ENCODE measurements around the gene ZNF41. TPM values are rescaled to one million over a fixed set of nuclear protein-coding genes. Genes with fewer than 3 reads are reported as not detected.

ZNF41 gene
- polyA plus RNA-seq, 1 of the 3 experiments (the other 2 are of a cell fraction): 2.7 TPM

- TF ChIP-seq, protein P1, sequence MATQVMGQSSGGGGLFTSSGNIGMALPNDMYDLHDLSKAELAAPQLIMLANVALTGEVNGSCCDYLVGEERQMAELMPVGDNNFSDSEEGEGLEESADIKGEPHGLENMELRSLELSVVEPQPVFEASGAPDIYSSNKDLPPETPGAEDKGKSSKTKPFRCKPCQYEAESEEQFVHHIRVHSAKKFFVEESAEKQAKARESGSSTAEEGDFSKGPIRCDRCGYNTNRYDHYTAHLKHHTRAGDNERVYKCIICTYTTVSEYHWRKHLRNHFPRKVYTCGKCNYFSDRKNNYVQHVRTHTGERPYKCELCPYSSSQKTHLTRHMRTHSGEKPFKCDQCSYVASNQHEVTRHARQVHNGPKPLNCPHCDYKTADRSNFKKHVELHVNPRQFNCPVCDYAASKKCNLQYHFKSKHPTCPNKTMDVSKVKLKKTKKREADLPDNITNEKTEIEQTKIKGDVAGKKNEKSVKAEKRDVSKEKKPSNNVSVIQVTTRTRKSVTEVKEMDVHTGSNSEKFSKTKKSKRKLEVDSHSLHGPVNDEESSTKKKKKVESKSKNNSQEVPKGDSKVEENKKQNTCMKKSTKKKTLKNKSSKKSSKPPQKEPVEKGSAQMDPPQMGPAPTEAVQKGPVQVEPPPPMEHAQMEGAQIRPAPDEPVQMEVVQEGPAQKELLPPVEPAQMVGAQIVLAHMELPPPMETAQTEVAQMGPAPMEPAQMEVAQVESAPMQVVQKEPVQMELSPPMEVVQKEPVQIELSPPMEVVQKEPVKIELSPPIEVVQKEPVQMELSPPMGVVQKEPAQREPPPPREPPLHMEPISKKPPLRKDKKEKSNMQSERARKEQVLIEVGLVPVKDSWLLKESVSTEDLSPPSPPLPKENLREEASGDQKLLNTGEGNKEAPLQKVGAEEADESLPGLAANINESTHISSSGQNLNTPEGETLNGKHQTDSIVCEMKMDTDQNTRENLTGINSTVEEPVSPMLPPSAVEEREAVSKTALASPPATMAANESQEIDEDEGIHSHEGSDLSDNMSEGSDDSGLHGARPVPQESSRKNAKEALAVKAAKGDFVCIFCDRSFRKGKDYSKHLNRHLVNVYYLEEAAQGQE (IDR thresholded peaks at IDR 0.05; ENCODE audit: low read depth, low read length): no peak
Observed at GRCh38 chrX:47530049-47530448, 47.0 kb upstream of the ZNF41 start (continued).

GRCh38 chrX:47529548-47529947 is 46.5 kb upstream of the ZNF41 start:
- DNase-seq: no peak
- H3K4me2 ChIP-seq: no peak overlapping the region
- H3K27me3 ChIP-seq (ENCODE audit: insufficient read depth): no peaks in the 10 kb centered on the region; the same call in 1 of the 2 replicates
- H3K4me1 ChIP-seq (ENCODE audit: control insufficient read depth in 1 of 2, insufficient read depth in 2 of 2, low read depth in 1 of 2, low read length in 1 of 2): no peaks in the 10 kb centered on the region
- CTCF ChIA-PET: no interaction called here
- H4K20me1 ChIP-seq (ENCODE audit: insufficient read depth): no peaks in the 10 kb centered on the region
- no peaks in the 10 kb centered on the region for H3K9me2 ChIP-seq
- H3K79me2 ChIP-seq (ENCODE audit: insufficient read depth): no peaks in the 10 kb centered on the region
- WGBS (ENCODE audit: low lambda C conversion rate): 48% methylated on average over 8 of the region's 8 CpGs
- TF ChIP-seq FOXM1 (IDR thresholded peaks at IDR 0.05; ENCODE audit: low read depth) (no peak), TAF1 (IDR thresholded peaks at IDR 0.05; ENCODE audit: borderline replicate concordance, low read depth, low read length) (no peak), NRF1 (IDR thresholded peaks at IDR 0.05; ENCODE audit: low read depth, low read length) (no peak), SIN3A (IDR thresholded peaks at IDR 0.05; ENCODE audit: borderline replicate concordance, low read depth, low read length) (no peak), ZBTB33 (IDR thresholded peaks at IDR 0.05; ENCODE audit: borderline replicate concordance, low read depth) (no peak), PBX3 (IDR thresholded peaks at IDR 0.05) (no peak), RFX5 (IDR thresholded peaks at IDR 0.05; ENCODE audit: low read length) (no peak), POLR2AphosphoS5 (IDR thresholded peaks at IDR 0.05; ENCODE audit: low read depth, low read length) (no peak), TEAD4 (IDR thresholded peaks at IDR 0.05; ENCODE audit: borderline replicate concordance, insufficient read depth) (no peak), IRF3 (IDR thresholded peaks at IDR 0.05; ENCODE audit: low read depth, low read length) (no peak)
- TF ChIP-seq, protein P1 (IDR thresholded peaks at IDR 0.05; ENCODE audit: low read depth, low read length): no peak
- no peak overlapping the region for H3K4me3 ChIP-seq (ENCODE audit: low read depth in 2 of 2, low read length in 1 of 2)
- H3K9me3 ChIP-seq: no peaks in the 10 kb centered on the region
- H3F3A ChIP-seq (replicated peaks; ENCODE audit: insufficient read depth): no peaks in the 10 kb centered on the region
- H3K9ac ChIP-seq: no peak overlapping the region
- POLR2A ChIA-PET: no interaction called here
- no peak overlapping the region for H2AFZ ChIP-seq (ENCODE audit: low read depth)
- H3K36me3 ChIP-seq (replicated peaks in 1 of 2; ENCODE audit: control insufficient read depth in 1 of 2, insufficient read depth in 2 of 2, low read length in 1 of 2): no peaks in the 10 kb centered on the region
- H3K27ac ChIP-seq (ENCODE audit: low read depth in 2 of 2, low read length in 1 of 2): no peak overlapping the region
